Measurements from ENCODE around the gene DSCAM. TPM values are rescaled to one million over a fixed set of nuclear protein-coding genes. Genes with fewer than 3 reads are reported as not detected.
"Not testable (repeated sequence)": the region's sequence is repeated elsewhere in the genome, so short reads cannot be mapped to it uniquely, and the experiment has no call there.

Gene DSCAM, protein sequence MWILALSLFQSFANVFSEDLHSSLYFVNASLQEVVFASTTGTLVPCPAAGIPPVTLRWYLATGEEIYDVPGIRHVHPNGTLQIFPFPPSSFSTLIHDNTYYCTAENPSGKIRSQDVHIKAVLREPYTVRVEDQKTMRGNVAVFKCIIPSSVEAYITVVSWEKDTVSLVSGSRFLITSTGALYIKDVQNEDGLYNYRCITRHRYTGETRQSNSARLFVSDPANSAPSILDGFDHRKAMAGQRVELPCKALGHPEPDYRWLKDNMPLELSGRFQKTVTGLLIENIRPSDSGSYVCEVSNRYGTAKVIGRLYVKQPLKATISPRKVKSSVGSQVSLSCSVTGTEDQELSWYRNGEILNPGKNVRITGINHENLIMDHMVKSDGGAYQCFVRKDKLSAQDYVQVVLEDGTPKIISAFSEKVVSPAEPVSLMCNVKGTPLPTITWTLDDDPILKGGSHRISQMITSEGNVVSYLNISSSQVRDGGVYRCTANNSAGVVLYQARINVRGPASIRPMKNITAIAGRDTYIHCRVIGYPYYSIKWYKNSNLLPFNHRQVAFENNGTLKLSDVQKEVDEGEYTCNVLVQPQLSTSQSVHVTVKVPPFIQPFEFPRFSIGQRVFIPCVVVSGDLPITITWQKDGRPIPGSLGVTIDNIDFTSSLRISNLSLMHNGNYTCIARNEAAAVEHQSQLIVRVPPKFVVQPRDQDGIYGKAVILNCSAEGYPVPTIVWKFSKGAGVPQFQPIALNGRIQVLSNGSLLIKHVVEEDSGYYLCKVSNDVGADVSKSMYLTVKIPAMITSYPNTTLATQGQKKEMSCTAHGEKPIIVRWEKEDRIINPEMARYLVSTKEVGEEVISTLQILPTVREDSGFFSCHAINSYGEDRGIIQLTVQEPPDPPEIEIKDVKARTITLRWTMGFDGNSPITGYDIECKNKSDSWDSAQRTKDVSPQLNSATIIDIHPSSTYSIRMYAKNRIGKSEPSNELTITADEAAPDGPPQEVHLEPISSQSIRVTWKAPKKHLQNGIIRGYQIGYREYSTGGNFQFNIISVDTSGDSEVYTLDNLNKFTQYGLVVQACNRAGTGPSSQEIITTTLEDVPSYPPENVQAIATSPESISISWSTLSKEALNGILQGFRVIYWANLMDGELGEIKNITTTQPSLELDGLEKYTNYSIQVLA (N-terminal part only)
- not detected for polyA plus RNA-seq (2013, experiment 1 of 2; ENCODE audit: insufficient read length)
- polyA plus RNA-seq (2013, experiment 2 of 2; ENCODE audit: insufficient read length), result 0.07 TPM

DNA sequence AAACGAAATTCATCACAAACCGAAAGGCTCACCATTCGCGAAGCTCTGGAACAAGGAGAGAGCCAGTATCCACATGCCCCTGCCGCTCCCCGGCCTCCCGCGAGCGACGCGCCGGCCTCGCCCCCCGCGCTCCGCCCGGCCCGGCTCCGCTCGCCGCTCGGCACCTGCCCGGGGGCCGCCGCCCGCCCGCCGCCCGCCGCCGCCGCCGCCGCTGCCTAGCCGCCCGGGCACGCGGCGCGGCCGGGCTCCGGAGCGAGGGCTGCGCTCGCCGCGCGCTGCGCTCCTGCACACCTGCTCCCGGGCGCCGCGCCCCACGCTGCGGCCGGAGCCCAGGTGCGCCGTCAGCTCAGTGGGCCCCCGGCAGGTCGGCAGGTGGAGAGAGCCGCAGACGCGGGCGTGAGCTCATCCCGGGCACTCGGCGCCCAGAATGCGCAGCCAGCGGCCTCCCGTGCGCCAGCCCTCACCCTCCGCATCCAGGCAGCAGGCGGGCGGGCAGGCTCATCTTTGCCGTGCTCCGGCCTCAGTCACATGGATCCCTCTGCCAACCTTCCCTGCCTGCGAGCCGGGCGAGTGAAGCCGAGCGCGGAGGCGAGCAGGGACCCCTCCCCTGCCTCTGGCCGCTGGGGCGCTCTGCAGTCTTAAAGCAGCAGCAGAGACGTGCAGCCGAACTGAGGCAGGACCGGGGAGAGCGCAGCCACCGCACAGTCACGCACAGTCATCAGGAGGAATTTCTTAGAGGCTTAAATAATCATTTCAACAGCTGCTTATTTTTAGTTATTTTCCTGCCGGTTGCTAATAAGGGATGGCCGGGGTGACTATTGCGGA, at the start of gene DSCAM:
TSS of gene DSCAM (minus strand) at position 572 of the 825 bp plus-strand sequence. CDS start at position 75, 497 bp downstream.
- no peak for DNase-seq

DNA sequence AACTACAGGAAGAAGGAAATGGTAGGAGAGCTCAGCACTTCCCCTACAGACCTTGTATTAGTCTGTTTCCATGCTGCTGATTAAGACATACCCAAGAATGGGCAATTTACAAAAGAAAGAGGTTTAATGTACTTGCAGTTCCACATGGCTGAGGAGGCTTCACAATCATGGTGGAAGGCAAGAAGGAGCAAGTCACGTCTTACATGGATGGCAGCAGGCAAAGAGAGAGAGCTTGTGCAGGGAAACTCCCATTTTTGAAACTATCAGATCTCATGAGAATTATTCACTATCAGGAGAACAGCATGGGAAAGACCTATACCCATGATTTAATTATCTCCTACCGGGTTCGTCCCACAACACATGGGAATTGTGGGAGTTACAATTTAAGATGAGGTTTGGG, 48.7 kb upstream of the DSCAM start:
- not testable (repeated sequence) for DNase-seq

DNA sequence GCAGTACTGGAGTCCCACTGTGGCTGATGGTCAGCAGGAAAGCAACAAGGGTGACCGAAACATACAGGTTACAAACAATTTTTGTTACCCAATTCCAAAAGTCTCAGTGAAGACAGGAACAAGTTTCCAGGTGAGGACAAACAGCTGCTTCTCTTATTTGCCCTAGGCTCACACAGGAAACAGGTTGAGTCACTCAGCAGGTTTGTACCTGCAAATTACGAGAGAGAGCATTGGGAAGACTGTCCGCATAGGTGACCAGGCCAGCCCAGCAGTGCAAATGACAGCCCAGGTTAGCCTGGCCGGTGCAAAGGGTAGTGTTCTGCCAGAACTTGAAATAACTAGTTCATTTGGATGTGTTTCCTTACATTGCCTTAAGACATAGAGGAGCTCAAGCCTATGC, 40.0 kb upstream of the DSCAM start:
- no peak for DNase-seq

DNA sequence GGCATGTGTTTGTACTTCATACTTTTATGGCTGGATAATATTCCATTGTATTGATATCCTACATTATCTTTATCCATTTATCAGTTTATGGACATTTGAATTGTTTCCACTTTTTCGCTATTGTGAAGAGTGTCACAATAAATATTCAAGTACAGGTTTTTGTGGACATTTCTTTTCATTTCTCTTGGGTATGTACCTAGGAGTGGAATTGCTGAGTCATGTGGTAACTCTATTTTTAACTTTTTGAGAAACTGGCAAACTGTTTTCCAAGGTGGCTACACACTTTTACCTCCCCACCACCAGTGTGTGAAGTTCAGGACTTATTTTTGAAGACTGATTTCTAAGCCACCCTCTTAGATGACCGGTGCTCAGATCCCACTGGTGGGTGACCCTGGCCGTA, 39.0 kb upstream of the DSCAM start:
- no peak for DNase-seq

DNA sequence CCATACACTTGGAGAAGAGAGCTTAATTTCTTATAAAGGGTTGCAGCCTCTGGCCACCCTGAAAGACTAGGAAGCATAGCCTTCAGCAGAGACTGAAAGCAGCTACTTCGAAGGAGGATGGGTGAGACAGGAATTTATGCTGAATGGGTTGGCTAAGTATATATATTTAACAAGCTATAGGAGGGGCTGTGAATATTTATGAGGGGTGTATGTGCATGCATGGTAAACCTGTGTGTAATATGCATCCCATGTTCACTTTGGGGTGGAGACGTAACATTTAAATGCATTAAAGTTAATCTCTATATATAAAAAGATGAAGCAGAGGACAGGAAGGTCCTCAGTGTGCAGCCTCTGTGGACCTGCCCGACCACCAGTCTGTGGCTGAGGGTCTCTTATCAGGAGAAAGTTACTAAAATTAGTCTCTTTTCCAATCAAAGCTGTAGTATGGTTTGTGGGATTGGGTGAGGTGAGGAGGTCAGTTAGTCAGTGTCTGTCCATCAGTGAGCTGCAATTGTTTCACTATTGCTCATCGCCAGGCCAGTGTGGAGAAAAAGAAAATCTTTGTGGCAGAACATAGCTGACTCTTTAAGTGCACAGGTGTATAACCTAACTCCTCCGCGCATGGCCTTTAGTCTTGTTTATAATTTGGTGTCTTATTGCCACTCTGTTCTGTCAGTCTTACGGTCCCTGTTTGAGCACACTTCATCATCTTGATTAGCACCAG, 35.4 kb upstream of the DSCAM start:
- no peak for DNase-seq

DNA sequence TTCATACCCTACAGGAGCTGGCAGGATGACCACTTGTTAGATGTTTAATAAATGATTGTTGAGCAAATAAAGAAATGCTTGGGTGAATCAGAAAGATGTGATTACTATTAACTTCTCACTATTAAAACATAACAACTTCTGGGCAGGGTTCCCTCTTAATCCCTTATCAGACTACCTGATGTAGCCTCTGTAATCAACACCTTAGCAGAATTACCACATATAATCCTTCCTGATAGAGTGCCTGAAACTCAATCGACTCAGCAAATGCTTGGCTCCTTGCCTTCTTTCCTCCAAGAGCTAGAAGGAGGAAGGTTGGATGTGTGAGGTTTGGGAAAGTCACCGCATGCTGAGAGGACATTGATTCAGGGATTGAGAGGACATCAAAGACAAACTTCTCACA, 34.8 kb upstream of the DSCAM start:
- DNase-seq, result no peak

DNA sequence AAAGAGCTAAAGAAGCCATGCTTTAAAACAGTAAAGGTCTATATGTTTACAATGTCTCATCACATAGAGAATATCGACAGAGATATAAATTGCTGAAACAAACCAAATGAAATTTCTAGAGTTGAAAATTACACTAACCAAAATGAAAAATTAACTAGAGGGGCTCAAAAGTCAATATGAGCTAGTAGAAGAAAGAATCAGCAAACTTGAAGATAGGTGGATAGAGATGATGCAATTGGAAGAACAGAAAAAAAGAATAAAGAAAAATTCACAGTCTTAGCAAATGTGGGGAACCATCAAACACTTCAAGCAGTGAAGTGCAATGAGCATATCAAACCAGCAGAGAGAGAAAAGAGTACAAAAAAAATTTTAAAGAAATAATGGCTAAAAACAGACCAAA, 24.1 kb upstream of the DSCAM start:
- no peak for DNase-seq

DNA sequence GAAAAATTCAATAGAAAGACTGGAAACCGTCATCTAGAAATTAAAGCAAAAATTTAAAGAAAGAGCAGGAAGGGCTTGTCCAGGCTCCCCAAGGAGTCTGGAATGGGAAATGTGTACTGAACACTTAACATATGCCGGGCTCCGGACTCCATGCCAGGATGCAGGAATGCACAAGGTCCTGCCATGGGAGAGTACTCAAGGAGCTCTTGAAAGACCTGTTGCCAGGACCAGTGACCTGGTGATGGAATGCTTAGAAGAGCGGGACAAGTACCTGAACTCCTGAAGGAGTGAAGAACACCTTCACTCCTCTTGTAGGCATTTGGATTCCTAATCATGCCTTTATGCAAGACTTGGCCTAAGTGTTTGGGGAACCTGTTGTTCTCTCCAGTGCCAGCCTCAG, 16.9 kb upstream of the DSCAM start:
- DNase-seq, result no peak

DNA sequence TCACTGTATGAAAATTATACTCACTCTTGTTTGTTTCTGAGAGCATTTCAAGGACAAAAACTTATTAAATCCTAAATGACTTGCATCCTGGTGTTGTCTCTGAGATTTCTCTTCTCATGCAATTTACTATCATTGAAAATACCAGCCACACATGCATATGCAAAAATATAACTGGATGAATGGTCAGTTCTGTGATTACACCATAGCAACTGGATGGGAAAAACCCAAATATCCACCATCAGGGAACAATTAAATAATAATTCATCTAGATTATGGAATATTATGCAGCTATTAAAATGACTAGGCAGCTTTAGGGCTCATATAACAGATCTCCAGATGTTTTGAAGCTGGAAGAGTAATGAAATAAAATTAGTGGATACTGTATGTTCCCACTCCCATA, 11.6 kb upstream of the DSCAM start:
- no peak for DNase-seq

DNA sequence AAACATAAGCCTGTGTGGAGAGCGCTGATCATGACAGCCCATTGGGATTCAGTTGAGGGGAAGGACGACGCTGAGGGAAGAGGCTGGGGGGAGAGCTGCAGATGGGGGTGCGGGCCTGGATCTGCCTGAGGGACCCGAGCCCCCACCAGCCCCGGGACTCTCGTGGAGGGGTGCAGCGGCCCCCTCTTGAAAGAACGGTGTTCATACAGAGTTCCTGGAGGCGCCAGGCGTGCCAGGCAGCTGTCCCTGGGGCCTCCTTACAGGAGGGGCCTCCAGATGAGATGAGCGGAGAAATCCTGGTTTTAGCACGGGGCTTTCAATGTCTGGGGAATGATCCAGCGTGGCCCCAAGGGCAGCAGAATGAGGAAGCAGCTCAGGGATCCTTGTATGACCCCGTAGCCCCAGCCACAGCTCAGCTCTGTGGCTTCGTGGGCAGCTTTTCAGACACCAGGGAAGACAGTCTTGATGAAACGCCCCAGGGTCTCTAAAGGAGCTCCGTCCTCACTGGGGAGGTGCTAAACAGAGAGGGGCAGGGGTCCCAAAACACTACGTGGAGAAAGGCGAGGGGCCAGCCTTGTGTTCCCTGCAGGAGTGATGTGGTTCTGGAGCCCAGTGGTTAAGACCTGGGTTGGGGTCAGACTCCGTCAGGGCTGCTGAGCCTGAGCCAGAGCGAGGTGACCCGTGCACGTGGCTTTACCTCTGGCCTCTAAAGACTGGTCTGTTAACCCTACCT, 7.2 kb upstream of the DSCAM start:
- no peak for DNase-seq

DNA sequence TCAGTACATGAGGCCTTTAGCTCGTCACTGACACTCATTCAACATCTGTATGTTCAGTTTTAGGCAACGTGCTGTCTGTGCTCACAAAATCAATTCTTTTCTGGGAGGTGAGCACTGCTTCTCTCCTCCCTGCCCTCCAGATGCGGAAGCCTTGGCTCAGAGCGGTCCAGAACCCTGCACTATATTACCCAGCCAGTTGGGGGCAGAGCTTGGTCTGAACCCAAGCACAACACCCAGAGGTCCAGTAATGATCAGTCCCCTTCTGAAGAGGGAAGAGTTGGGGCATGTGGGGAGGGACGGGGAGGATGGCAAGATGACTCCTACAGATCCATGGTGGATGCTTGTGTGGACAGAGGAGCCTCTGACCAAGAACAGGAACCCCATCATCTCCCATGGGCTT, 5.6 kb upstream of the DSCAM start:
- no peak for DNase-seq

DNA sequence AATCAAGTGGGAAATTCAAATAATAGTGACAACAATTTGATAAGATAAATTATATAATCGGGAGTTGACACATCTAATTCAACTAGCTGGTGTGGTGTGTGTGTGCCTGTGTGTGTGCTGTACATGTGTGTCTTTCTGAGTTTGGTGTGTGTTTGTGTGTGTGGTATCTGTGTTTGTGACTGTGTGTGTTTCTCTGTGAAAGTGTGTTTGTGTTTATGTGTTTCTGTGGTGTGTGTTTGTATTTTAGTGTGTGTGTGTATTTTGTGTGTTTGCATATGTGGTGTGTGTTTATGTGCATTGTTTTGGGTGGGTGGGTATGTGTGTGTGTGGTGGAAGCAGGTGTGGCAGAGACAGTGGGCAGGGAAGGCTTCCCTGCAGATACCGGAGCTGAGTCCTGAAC, 4.8 kb upstream of the DSCAM start:
- no peak for DNase-seq

DNA sequence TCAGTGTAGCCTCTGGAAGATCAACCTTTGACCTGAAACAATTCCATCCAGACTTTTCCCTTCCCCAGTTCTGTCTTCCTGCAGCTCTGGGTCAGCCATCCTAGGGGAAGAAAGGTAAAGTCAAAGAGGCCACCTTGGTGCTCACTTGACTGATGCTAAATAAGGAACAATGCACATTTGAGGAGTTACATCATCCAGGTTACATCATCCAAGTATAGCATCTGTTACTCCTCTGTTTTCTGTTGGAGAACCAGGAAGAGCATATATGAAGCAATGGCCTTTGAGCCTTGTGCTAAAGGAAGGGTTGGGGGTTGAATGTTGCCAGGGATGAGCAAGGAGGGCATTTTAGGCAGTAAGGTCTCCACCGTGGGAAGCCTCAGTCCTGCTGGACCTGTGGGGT, 3.1 kb upstream of the DSCAM start:
- no peak for DNase-seq

DNA sequence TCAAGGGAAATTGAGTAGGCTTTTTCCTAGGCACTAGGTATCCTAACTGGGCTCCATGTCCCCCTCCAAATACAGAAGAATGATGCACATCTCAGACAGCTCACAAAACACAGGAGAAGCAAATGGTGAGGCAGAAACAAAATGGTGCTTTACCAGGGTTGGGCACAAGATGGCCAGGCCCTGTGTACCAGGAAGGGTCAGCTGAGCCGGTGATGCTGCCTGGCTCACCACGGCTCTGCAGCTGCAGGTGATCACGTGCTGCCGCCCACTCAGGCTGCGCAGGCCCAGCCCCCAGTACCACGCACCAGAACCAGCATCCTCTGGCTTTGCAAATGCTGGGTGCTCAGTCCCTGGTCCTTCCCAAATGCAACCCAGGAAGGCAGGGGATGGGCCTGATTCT, 993 bp upstream of the DSCAM start:
- no peak for DNase-seq

DNA sequence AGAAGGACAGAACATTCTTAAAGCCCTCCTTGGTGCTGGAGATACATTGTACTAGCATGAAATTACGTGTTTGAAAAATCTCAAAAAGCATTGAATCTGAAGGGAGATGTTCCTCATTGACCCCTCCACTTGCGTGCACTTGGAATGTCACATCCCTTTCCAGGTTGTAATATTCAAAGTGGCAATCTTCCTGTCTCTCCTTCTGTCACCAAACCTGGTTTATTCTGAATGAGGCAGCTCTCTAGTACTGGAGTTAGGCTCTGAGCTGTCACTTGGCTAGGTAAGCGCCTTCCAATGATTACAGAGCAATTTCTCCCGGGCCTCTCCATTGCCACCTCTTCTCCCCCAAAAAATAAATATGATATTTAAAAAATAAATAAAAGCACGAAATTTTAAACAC, 855 bp downstream of the DSCAM start:
- no peak for DNase-seq

DNA sequence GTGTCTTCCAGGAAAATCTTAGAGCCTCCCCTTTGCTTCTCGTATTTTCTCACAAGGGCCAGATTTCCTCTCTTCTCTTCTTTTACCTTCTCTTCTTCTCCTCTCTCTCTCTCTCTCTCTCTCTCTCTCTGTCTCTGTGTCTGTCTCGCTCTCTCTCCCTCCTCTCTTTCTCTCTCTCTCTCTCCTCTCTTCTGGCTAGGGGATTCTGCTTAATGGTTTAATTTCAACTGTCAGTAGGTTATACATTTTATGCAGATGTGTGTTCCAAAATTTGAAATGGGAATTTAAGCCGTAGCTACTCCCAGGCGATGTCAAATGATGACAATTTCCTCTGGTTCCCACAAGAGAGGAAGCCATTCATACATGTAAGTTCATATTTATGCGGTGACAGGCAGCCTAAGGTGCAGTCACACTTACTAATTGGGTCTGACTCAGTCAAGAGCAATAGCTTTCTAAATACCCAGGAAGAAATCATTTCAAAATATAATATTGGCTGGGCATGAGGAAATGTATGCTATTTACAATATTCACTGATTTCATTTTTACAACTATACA, 1.4 kb downstream of the DSCAM start:
- DNase-seq, result peak; percentile 46

DNA sequence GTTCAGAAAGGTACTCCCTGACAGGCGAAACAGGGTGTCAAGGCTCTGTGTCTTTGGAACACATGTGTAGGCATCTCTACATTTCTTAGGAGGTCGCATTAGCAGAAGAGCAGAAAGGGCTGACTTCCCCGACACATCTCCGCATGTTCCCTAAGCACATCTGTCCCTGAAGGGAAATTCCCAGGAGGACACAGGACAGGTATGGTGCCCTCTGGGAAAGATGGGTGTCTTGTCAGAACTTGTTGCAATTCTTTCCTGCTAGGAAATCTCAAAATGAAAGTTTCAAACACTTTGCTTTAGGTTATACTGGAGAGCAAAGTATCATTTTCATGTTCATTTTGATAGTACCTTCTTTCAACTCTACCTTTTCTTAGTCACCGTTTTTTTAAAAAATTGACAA, 2.0 kb downstream of the DSCAM start:
- no peak for DNase-seq

DNA sequence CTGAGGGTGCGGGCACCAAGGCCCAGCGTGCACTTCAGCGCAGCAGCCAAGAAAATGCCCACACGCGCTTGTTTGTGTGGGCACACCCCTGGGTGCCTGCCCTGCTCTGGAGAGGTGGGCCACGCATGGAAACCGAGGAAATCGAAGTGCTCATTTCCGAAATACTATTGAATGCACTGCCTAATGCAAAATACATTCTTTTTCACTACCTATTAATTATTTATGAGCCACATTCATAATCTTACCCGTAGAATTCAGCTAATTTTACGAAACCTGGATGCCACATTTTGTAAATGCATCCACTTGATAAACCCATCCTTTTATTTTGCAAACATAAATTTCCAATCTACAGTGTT, 4.8 kb downstream of the DSCAM start:
- DNase-seq, result no peak

DNA sequence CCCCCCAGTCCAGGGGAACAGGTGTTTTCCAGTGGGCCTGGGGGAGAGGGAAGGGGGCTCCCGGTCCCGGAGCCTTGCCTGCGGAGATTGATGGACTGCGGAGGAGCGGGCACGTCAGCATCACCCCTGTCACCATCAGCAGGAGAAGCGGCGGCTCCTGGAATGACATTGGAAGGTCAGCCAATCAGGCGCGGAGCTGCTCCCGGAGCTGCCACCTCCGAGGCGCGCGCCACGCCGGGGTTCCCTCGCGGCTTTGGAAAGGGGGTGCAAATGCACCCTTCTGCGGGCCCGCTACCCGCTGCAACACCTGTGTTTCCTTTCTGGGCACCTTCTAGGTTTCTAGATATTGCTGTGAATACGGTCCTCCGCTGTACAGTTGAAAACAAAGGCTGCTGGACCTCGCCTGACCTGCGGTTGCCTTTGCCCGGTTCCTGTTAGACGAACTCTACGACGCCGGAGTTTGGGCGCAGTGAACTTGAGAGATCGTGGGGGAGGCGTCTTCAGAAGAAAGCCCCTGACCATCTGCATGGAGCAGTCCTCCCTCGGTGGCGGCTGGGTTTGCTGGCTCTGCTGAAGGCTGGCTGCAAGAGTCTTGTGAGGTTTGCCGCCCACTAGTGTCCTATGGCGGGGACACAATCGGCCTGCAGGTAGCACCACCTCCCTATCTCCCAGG, 5.3 kb downstream of the DSCAM start:
- DNase-seq, result peak; percentile 62
